Measurements from ENCODE around the gene ADGRA1. TPM values are rescaled to one million over a fixed set of nuclear protein-coding genes. Genes with fewer than 3 reads are reported as not detected.

Gene ADGRA1
- total and polyA plus RNA-seq, 2 donors (not counting 3 experiments of a cell fraction or from before 2014, with no cell fraction given), result not detected

- Histone ChIP-seq H3K9me1 (replicated peaks; ENCODE audit: control insufficient read depth, extremely low read depth, insufficient read depth, low read length) (no peaks in the 10 kb centered on the region), H2AFZ (ENCODE audit: low read depth, low read length) (no peak overlapping the region), H3K9me3 (replicated peaks; ENCODE audit: control insufficient read depth, insufficient read depth, low read length) (no peaks in the 10 kb centered on the region), H3K4me3 (replicated peaks in 1 of 3; ENCODE audit: insufficient read depth in 1 of 3, low read depth in 1 of 3, low read length in 3 of 3) (no peak overlapping the region), H3K9ac (replicated peaks; ENCODE audit: extremely low read depth, insufficient read depth, low read length) (no peak overlapping the region), H3K36me3 (ENCODE audit: control insufficient read depth in 2 of 2, extremely low read depth in 1 of 2, insufficient read depth in 2 of 2, low read length in 2 of 2) (no peaks in the 10 kb centered on the region), H3K4me1 (ENCODE audit: control insufficient read depth, extremely low read depth, insufficient read depth, low read length) (no peaks in the 10 kb centered on the region), H4K20me1 (replicated peaks; ENCODE audit: control insufficient read depth, extremely low read depth, insufficient read depth, low read length) (no peaks in the 10 kb centered on the region), H3K27me3 (ENCODE audit: control insufficient read depth in 2 of 2, insufficient read depth in 2 of 2, low read length in 2 of 2) (no peaks in the 10 kb centered on the region), H3K27ac (ENCODE audit: insufficient read depth, low read depth, low read length) (no peak overlapping the region), H3K79me2 (ENCODE audit: control insufficient read depth, insufficient read depth, low read length) (no peaks in the 10 kb centered on the region), H3K4me2 (ENCODE audit: insufficient read depth, low read length) (no peak overlapping the region)
- no peak for FAIRE-seq
- TF ChIP-seq FOS (IDR thresholded peaks at IDR 0.05; ENCODE audit: borderline replicate concordance, insufficient read depth, low read length) (no peak), GATA2 (IDR thresholded peaks at IDR 0.05; ENCODE audit: insufficient read depth, insufficient read length, low read depth, low read length) (no peak)
- TF ChIP-seq, protein P1, sequence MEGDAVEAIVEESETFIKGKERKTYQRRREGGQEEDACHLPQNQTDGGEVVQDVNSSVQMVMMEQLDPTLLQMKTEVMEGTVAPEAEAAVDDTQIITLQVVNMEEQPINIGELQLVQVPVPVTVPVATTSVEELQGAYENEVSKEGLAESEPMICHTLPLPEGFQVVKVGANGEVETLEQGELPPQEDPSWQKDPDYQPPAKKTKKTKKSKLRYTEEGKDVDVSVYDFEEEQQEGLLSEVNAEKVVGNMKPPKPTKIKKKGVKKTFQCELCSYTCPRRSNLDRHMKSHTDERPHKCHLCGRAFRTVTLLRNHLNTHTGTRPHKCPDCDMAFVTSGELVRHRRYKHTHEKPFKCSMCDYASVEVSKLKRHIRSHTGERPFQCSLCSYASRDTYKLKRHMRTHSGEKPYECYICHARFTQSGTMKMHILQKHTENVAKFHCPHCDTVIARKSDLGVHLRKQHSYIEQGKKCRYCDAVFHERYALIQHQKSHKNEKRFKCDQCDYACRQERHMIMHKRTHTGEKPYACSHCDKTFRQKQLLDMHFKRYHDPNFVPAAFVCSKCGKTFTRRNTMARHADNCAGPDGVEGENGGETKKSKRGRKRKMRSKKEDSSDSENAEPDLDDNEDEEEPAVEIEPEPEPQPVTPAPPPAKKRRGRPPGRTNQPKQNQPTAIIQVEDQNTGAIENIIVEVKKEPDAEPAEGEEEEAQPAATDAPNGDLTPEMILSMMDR (IDR thresholded peaks at IDR 0.05; ENCODE audit: extremely low read depth in 1 of 2, insufficient read depth in 1 of 2, low read depth in 1 of 2, low read length in 2 of 2), result no peak
- DNase-seq (ENCODE audit: low read depth, low spot score), result no peak
- intact Hi-C loops (cut with micrococcal nuclease) (no loop called here), dilution Hi-C loops (cut with MboI; ENCODE audit: extremely low pct_ligation_motif_present, low sequenced_read_pairs) (no loop called here)
- CTCF ChIA-PET, result no interaction called here
- POLR2A ChIA-PET, result no interaction called here
- BruUV-seq (replicated peaks), result no TSS peak
These were observed 80.2 kb downstream of the ADGRA1 start for GRCh38 chr10:133167693-133168616.

DNA sequence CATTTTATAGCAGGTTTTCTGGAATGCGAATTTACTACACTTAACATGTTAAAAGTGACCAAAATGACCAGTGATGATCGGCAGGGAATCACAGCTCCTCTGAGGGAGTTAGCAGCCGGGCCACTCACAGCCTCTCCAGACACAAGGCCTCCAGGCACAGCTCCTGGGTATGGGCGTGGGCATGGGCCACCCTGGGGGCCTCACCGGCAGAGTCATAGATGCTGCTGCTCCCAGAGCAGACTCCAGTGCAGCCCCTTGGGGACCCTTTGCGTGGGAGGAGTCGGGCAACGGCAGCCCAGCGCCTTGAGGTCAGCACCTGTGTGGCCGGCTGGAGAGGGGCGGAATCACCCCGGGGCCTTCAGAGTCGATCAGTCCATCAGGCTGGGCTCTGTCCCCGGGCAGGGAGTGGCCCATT lies 80.9 kb downstream of the ADGRA1 start:
- BruUV-seq (replicated peaks), result no TSS peak

More for the DNA sequence above, 80.9 kb downstream of the ADGRA1 start:
- no peak overlapping the region for H3K4me3 ChIP-seq (replicated peaks in 1 of 3; ENCODE audit: insufficient read depth in 1 of 3, low read depth in 1 of 3, low read length in 3 of 3)
- ChIA-PET CTCF (no interaction called here), POLR2A (no interaction called here)
- no peaks in the 10 kb centered on the region for H3K27me3 ChIP-seq (ENCODE audit: control insufficient read depth in 2 of 2, insufficient read depth in 2 of 2, low read length in 2 of 2)
- no peak overlapping the region for H2AFZ ChIP-seq (ENCODE audit: low read depth, low read length)
- H3K9ac ChIP-seq (replicated peaks; ENCODE audit: extremely low read depth, insufficient read depth, low read length), result no peak overlapping the region
- TF ChIP-seq MYC (IDR thresholded peaks at IDR 0.05; ENCODE audit: low read depth, low read length) (no peak), EZH2 (IDR thresholded peaks at IDR 0.05; ENCODE audit: borderline replicate concordance, low read depth, low read length, severe bottlenecking) (no peak), GATA2 (IDR thresholded peaks at IDR 0.05; ENCODE audit: insufficient read depth, insufficient read length, low read depth, low read length) (no peak), POLR2A (IDR thresholded peaks at IDR 0.05; ENCODE audit: low read depth, low read length) (no peak), POLR2AphosphoS5 (IDR thresholded peaks at IDR 0.05; ENCODE audit: insufficient read depth, low read depth, low read length) (no peak)
- TF ChIP-seq, protein P1 (IDR thresholded peaks at IDR 0.05; ENCODE audit: extremely low read depth in 1 of 2, insufficient read depth in 1 of 2, low read depth in 1 of 2, low read length in 2 of 2), result no peak
- H3K4me2 ChIP-seq (ENCODE audit: insufficient read depth, low read length), result no peak overlapping the region
- intact Hi-C loops (cut with micrococcal nuclease) (no loop called here), dilution Hi-C loops (cut with MboI; ENCODE audit: extremely low pct_ligation_motif_present, low sequenced_read_pairs) (no loop called here)
- no peaks in the 10 kb centered on the region for H4K20me1 ChIP-seq (replicated peaks; ENCODE audit: control insufficient read depth, extremely low read depth, insufficient read depth, low read length)
- DNase-seq (ENCODE audit: low read depth, low spot score) (no peak), FAIRE-seq (no peak)
- no peaks in the 10 kb centered on the region for H3K9me3 ChIP-seq (replicated peaks; ENCODE audit: control insufficient read depth, insufficient read depth, low read length)
- no peaks in the 10 kb centered on the region for H3K36me3 ChIP-seq (ENCODE audit: control insufficient read depth in 2 of 2, extremely low read depth in 1 of 2, insufficient read depth in 2 of 2, low read length in 2 of 2)
- H3K9me1 ChIP-seq (replicated peaks; ENCODE audit: control insufficient read depth, extremely low read depth, insufficient read depth, low read length), result no peaks in the 10 kb centered on the region
- H3K4me1 ChIP-seq (ENCODE audit: control insufficient read depth, extremely low read depth, insufficient read depth, low read length), result no peaks in the 10 kb centered on the region
- H3K27ac ChIP-seq (ENCODE audit: insufficient read depth, low read depth, low read length), result no peak overlapping the region
- H3K79me2 ChIP-seq (ENCODE audit: control insufficient read depth, insufficient read depth, low read length), result no peaks in the 10 kb centered on the region
